H9 (cell line): ENCODE results near the gene RARB. TPM values are rescaled to one million over a fixed set of nuclear protein-coding genes. Genes with fewer than 3 reads are reported as not detected.

ENCODE experiments used
- DNase-seq: peaks from one replicate; pipeline ENCODE4 v3.0.0-alpha.2; 2017
- H2AFZ ChIP-seq: one replicate; pipeline ENCODE4 v1.6.1; 2013; ENCODE audit warnings: mild to moderate bottlenecking, low read length, control low read depth, moderate library complexity
- H2AK5ac ChIP-seq: 2 replicates; pipeline ENCODE4 v1.6.1; 2013; ENCODE audit warnings: low read length, control low read depth, mixed read lengths; ENCODE audit not compliant: insufficient read length
- H2BK120ac ChIP-seq: one replicate; pipeline ENCODE4 v1.6.1; 2013; ENCODE audit warnings: low read depth, mild to moderate bottlenecking, low read length, control low read depth, inconsistent platforms; ENCODE audit not compliant: poor library complexity, severe bottlenecking
- H2BK12ac ChIP-seq: 2 replicates; pipeline ENCODE4 v1.6.1; 2013; ENCODE audit warnings: low read length, control low read depth, mixed read lengths, low read depth; ENCODE audit not compliant: insufficient read length
- H2BK15ac ChIP-seq: 2 replicates; pipeline ENCODE4 v1.6.1; 2013; ENCODE audit warnings: low read depth, low read length, control low read depth
- H2BK20ac ChIP-seq: one replicate; pipeline ENCODE4 v1.6.1; 2013; ENCODE audit warnings: low read depth, mild to moderate bottlenecking, low read length, control low read depth, inconsistent platforms; ENCODE audit not compliant: poor library complexity, severe bottlenecking
- H2BK5ac ChIP-seq: 2 replicates; pipeline ENCODE4 v1.6.1; 2013; ENCODE audit warnings: low read length, control low read depth, mixed read lengths; ENCODE audit not compliant: insufficient read length
- H3K14ac ChIP-seq: 2 replicates; pipeline ENCODE4 v1.6.1; 2013; ENCODE audit warnings: low read length, control low read depth; ENCODE audit not compliant: insufficient read depth
- H3K18ac ChIP-seq: 2 replicates; pipeline ENCODE4 v1.6.1; 2013; ENCODE audit warnings: low read depth, mild to moderate bottlenecking, mixed read lengths, low read length, control low read depth; ENCODE audit not compliant: insufficient read length
- H3K23ac ChIP-seq: 2 replicates; pipeline ENCODE4 v1.6.1; 2013; ENCODE audit warnings: low read length, control low read depth, mixed read lengths, low read depth; ENCODE audit not compliant: insufficient read length
- H3K23me2 ChIP-seq: 2 replicates; pipeline ENCODE4 v1.6.1; 2013; ENCODE audit warnings: low read depth, mild to moderate bottlenecking, mixed read lengths, low read length, control low read depth; ENCODE audit not compliant: insufficient read length, poor library complexity, severe bottlenecking
- H3K27ac ChIP-seq: 2 replicates; pipeline ENCODE4 v1.5.1; 2013; ENCODE audit warnings: low read length, control low read depth, mixed read lengths, low read depth; ENCODE audit not compliant: insufficient read length
- H3K27me3 ChIP-seq: 2 replicates; pipeline ENCODE4 v1.6.1; 2013; ENCODE audit warnings: low read length, control low read depth, inconsistent platforms; ENCODE audit not compliant: insufficient read depth
- H3K4ac ChIP-seq: 2 replicates; pipeline ENCODE4 v1.6.1; 2013; ENCODE audit warnings: low read depth, mild to moderate bottlenecking, control low read depth, inconsistent platforms, low read length, moderate library complexity
- H3K4me1 ChIP-seq: 2 replicates; pipeline ENCODE4 v1.6.1; 2013; ENCODE audit warnings: low read length, control low read depth, inconsistent platforms; ENCODE audit not compliant: insufficient read depth
- H3K4me2 ChIP-seq: 2 replicates; pipeline ENCODE4 v1.6.1; 2013; ENCODE audit warnings: low read length, control low read depth, mixed read lengths; ENCODE audit not compliant: insufficient read length, insufficient read depth
- H3K56ac ChIP-seq: 2 replicates; pipeline ENCODE4 v1.6.1; 2013; ENCODE audit warnings: low read depth, mild to moderate bottlenecking, mixed read lengths, low read length, control low read depth; ENCODE audit not compliant: insufficient read length
- H3K79me1 ChIP-seq: 2 replicates; pipeline ENCODE4 v1.6.1; 2013; ENCODE audit warnings: low read depth, mild to moderate bottlenecking, moderate library complexity, low read length, control low read depth, inconsistent platforms; ENCODE audit not compliant: insufficient read depth, poor library complexity, severe bottlenecking
- H3K79me2 ChIP-seq: 2 replicates; pipeline ENCODE4 v1.6.1; 2013; ENCODE audit warnings: low read length, control low read depth, inconsistent platforms; ENCODE audit not compliant: insufficient read depth
- H3K9ac ChIP-seq: 2 replicates; pipeline ENCODE4 v1.6.1; 2013; ENCODE audit warnings: low read length, control low read depth, mixed read lengths; ENCODE audit not compliant: insufficient read length; ENCODE audit errors: extremely low read depth
- H3K9me3 ChIP-seq: one replicate; pipeline ENCODE4 v1.6.1; 2013; ENCODE audit warnings: low read depth, low read length, inconsistent platforms; ENCODE audit not compliant: control insufficient read depth
- H3T11ph ChIP-seq: one replicate; pipeline ENCODE4 v1.6.1; 2013; ENCODE audit warnings: mild to moderate bottlenecking, low read length, control low read depth, inconsistent platforms
- H4K20me1 ChIP-seq: one replicate; pipeline ENCODE4 v1.6.1; 2013; ENCODE audit not compliant: control insufficient read depth, insufficient read length, insufficient read depth
- H4K5ac ChIP-seq: 2 replicates; pipeline ENCODE4 v1.6.1; 2013; ENCODE audit warnings: low read depth, mild to moderate bottlenecking, mixed read lengths, low read length, control low read depth; ENCODE audit not compliant: insufficient read length
- H4K8ac ChIP-seq: replicated peaks from 2 replicates; pipeline ENCODE4 v1.6.1; 2013; ENCODE audit warnings: low read length, control low read depth, mixed read lengths, low read depth; ENCODE audit not compliant: insufficient read length
- H4K91ac ChIP-seq: 2 replicates; pipeline ENCODE4 v1.6.1; 2013; ENCODE audit warnings: low read depth, mild to moderate bottlenecking, moderate library complexity, mixed read lengths, low read length, control low read depth; ENCODE audit not compliant: insufficient read length
- H3K27ac Mint-ChIP-seq, 3 experiments: 2 replicates in 2 of 3; 3 replicates in 1 of 3; pipeline ENCODE4 v1.8.0; 2020 to 2021; ENCODE audit warnings: mixed read lengths in 3 of 3, mild to moderate bottlenecking in 1 of 3, moderate library complexity in 1 of 3
- H3K27me3 Mint-ChIP-seq: 2 replicates; pipeline ENCODE4 v1.8.0; 2021; ENCODE audit warnings: low read depth, mild to moderate bottlenecking, moderate library complexity, mixed read lengths
- H3K36me3 Mint-ChIP-seq, 3 experiments: 2 replicates in 2 of 3; 3 replicates in 1 of 3; pipeline ENCODE4 v1.8.0; 2020 to 2021; ENCODE audit warnings: low read depth in 3 of 3, mixed read lengths in 3 of 3; ENCODE audit not compliant: insufficient read depth in 1 of 3
- H3K4me1 Mint-ChIP-seq, 2 experiments: 2 replicates each; pipeline ENCODE4 v1.8.0; 2020; ENCODE audit warnings: mixed read lengths in 2 of 2
- H3K4me3 Mint-ChIP-seq, 2 experiments: 2 replicates in 1 of 2; 3 replicates in 1 of 2; pipeline ENCODE4 v1.8.0; 2020 to 2021; ENCODE audit warnings: mild to moderate bottlenecking in 2 of 2, mixed read lengths in 2 of 2, moderate library complexity in 1 of 2
- H3K9me3 Mint-ChIP-seq, 2 experiments: 2 replicates in 1 of 2; 3 replicates in 1 of 2; pipeline ENCODE4 v1.8.0; 2020; ENCODE audit warnings: mild to moderate bottlenecking in 2 of 2, mixed read lengths in 2 of 2, moderate library complexity in 1 of 2
- CTCF ChIP-seq: fragments of 200-600 bp; sonication (generic); conservative IDR thresholded peaks from 3 replicates; pipeline ENCODE4 v1.8.0; 2021; ENCODE audit warnings: antibody characterized with exemption, mild to moderate bottlenecking
- WGBS: extraction: QIAGEN DNeasy Blood & Tissue Kit; methylation state at CpG from one replicate; pipeline ENCODE4 v1.1.7; 2013; ENCODE audit warnings: missing lambda C conversion rate, low lambda C conversion rate, mixed read lengths; ENCODE audit not compliant: insufficient read length; ENCODE audit errors: extremely low coverage; 5-methylcytosine and 5-hydroxymethylcytosine counted together
- total RNA-seq: library from RNA; stranded (reverse); gene quantifications from 2 replicates; pipeline ENCODE4 v1.2.1, GENCODE V29; 2021

Gene RARB
- total RNA-seq, 1 experiment from 2014 or later, result 0.22 TPM

- H3K4me1 Mint-ChIP-seq, result peaks cover 7 to 8% of the 10 kb centered on the region in 2 experiments
- Histone ChIP-seq H3K56ac (no peak overlapping the region), H3K9ac (no peak overlapping the region), H4K8ac (no peak overlapping the region), H3K79me1 (no peaks in the 10 kb centered on the region), H3K9me3 (no peaks in the 10 kb centered on the region), H3K27me3 (no peaks in the 10 kb centered on the region), H2BK5ac (no peak overlapping the region), H2BK15ac (no peak overlapping the region), H2BK20ac (no peak overlapping the region), H3K4me1 (no peaks in the 10 kb centered on the region), H4K91ac (no peak overlapping the region), H3K79me2 (no peaks in the 10 kb centered on the region), H3K23me2 (no peaks in the 10 kb centered on the region), H2BK120ac (no peak overlapping the region), H4K5ac (no peak overlapping the region), H3T11ph (no peak overlapping the region), H3K27ac (no peak overlapping the region), H3K23ac (no peak overlapping the region), H2BK12ac (no peak overlapping the region), H3K4me2 (no peak overlapping the region), H3K4ac (no peak overlapping the region), H4K20me1 (no peaks in the 10 kb centered on the region), H2AK5ac (no peak overlapping the region), H3K14ac (no peak overlapping the region), H3K18ac (no peak overlapping the region), H2AFZ (no peak overlapping the region)
- H3K9me3 Mint-ChIP-seq, result no peaks in the 10 kb centered on the region
- H3K27ac Mint-ChIP-seq, result no peak overlapping the region
- H3K27me3 Mint-ChIP-seq, result no peaks in the 10 kb centered on the region
- H3K4me3 Mint-ChIP-seq, result no peak overlapping the region
- TF ChIP-seq CTCF, result no peak
- no peaks in the 10 kb centered on the region for H3K36me3 Mint-ChIP-seq
- WGBS, result no CpG with 5 or more reads among the region's 8 CpGs
- no peak for DNase-seq
Observed at GRCh38 chr3:25588441-25589103, 160.5 kb downstream of the RARB start.
